Sigmoid colon (tissue), 7 donors: Measurements from ENCODE around the gene PCED1B. TPM values are rescaled to one million over a fixed set of nuclear protein-coding genes. Genes with fewer than 3 reads are reported as not detected.
A peak's percentile ranks its signal among the peaks of the same experiment; 100 is the strongest.

ENCODE experiments used
- DNase-seq: peaks from one replicate; pipeline ENCODE4 v3.0.0-alpha.2; 2019
- H3K27ac ChIP-seq, 4 donors: fragments of 200-600 bp; sonication (generic); one replicate each; pipeline ENCODE4 v1.5.1; 2016 to 2019; ENCODE audit warnings: mild to moderate bottlenecking in 1 of 4
- H3K27me3 ChIP-seq, 3 donors: fragments of 200-600 bp; sonication (generic); one replicate each; pipeline ENCODE4 v1.5.1; 2019; ENCODE audit warnings: mild to moderate bottlenecking in 1 of 3
- H3K36me3 ChIP-seq, 4 donors: fragments of 200-600 bp; sonication (generic); one replicate each; pipeline ENCODE4 v1.5.1; 2016 to 2019
- H3K4me1 ChIP-seq, 4 donors: fragments of 200-600 bp; sonication (generic); one replicate each; pipeline ENCODE4 v1.5.1; 2017 to 2019
- H3K4me3 ChIP-seq, 4 donors: fragments of 200-600 bp; sonication (generic); one replicate each; pipeline ENCODE4 v1.5.1; 2017 to 2019; ENCODE audit warnings: mild to moderate bottlenecking in 2 of 4, moderate library complexity in 1 of 4
- H3K9me3 ChIP-seq, 4 donors: fragments of 200-600 bp in 3 of 4; sonication (generic) in 3 of 4; one replicate each; pipeline versions ENCODE4 v1.5.1 to v1.6.1; 2013 to 2019
- EP300 ChIP-seq, 4 donors: sonication (generic); formaldehyde crosslinking; IDR thresholded peaks; one replicate each; pipeline ENCODE4 v1.6.1; 2017; ENCODE audit warnings: antibody characterized with exemption in 4 of 4
- POLR2A ChIP-seq, 2 donors: fragments of 450-650 bp; IDR thresholded peaks; one replicate each; pipeline ENCODE4 v1.6.1; 2016; ENCODE audit warnings: antibody characterized with exemption in 2 of 2, mild to moderate bottlenecking in 2 of 2, moderate library complexity in 2 of 2
- POLR2AphosphoS5 ChIP-seq, 4 donors: sonication (generic); formaldehyde crosslinking; IDR thresholded peaks; one replicate each; pipeline ENCODE4 v1.6.1; 2017; ENCODE audit warnings: antibody characterized with exemption in 4 of 4
- WGBS, 2 donors: extraction: QIAGEN DNeasy Blood & Tissue Kit; methylation state at CpG; one replicate each; pipeline ENCODE4 v1.1.7; 2013; 5-methylcytosine and 5-hydroxymethylcytosine counted together
- intact Hi-C: fragments of 100-400 bp; cut with DNase I; formaldehyde crosslinking; loops from one replicate; pipeline ENCODE4 v1.15.1; 2023
- polyA plus RNA-seq, 3 donors: library from polyadenylated mRNA; stranded (reverse); fragments of 200-250 nt; gene quantifications; one replicate each; pipeline ENCODE4 v1.2.3, GENCODE V29; 2013
- total RNA-seq, 4 donors: library from RNA; depleted of rRNA; stranded (reverse); fragments of >200 nt; gene quantifications; one replicate each; pipeline ENCODE4 v1.1.0, GENCODE V29; 2016
- TF ChIP-seq, protein P1 (sequence below), 4 experiments: fragments of 450-650 bp in 3 of 4; fragments of 200-600 bp in 1 of 4; IDR thresholded peaks; one replicate each; pipeline ENCODE4 v1.5.1; 2016 to 2019; ENCODE audit warnings: antibody characterized with exemption in 4 of 4, mild to moderate bottlenecking in 3 of 4, moderate library complexity in 2 of 4
- donor health status: healthy with polysubstance abuse.
- donor health status: Bipolar disorder and iron deficiency.
- donor health status: healthy.

PCED1B gene
- total and polyA plus RNA-seq, 7 donors, result 1.2 to 11.9 (median 5.7) TPM

DNA sequence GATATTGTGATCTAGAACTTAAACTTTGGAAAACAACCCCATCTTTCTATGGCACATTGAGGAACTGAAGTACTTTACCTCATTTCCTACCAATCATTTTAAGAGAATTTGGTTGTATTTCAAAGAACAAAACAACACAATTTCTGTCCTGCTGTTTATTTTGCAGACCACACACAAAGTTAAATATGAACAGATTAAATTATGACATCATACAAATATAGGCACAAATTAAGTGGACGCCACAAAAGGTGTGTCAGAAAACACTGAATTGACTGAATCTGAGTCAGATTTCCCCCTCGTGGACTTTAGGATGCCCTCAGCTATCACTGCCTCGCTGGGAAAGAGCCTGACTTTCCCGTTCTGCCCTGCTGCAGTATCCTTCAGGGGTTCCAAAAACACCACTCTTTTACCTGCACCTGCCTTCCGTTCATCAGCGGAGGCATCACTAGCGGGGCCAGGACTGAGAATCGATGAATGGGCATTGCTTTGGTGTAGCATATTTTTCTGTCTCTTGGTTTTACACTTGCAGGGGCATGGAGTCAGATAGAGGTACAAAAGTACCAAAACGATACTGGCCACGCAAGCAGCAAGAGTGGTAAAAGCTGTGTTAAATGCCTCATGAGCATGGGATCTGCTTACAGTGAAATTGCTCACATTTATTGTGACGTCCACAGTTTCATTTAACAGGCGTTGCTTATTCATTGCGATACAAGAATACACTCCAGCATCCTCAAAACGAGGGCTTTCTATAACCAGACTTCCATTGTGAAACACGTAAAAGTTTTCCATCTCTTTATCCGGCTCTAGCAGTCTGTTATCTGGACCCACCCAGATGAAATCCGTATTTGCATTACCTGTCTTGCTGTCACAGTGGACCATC is 2.0 kb upstream of the PCED1B start:
- Histone ChIP-seq H3K27ac (peak overlapping the region in 3 of 4 donors; percentile 96 to 99 (median 97)), H3K9me3 (no peaks in the 10 kb centered on the region), H3K4me1 (peaks cover 0 to 47% (median 18%) of the 10 kb centered on the region in 4 donors), H3K36me3 (no peaks in the 10 kb centered on the region), H3K27me3 (no peaks in the 10 kb centered on the region), H3K4me3 (peak overlapping the region; percentile 84 to 93 (median 90))
- TF ChIP-seq, protein P1, sequence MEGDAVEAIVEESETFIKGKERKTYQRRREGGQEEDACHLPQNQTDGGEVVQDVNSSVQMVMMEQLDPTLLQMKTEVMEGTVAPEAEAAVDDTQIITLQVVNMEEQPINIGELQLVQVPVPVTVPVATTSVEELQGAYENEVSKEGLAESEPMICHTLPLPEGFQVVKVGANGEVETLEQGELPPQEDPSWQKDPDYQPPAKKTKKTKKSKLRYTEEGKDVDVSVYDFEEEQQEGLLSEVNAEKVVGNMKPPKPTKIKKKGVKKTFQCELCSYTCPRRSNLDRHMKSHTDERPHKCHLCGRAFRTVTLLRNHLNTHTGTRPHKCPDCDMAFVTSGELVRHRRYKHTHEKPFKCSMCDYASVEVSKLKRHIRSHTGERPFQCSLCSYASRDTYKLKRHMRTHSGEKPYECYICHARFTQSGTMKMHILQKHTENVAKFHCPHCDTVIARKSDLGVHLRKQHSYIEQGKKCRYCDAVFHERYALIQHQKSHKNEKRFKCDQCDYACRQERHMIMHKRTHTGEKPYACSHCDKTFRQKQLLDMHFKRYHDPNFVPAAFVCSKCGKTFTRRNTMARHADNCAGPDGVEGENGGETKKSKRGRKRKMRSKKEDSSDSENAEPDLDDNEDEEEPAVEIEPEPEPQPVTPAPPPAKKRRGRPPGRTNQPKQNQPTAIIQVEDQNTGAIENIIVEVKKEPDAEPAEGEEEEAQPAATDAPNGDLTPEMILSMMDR (IDR thresholded peaks at IDR 0.05), result no peak
- TF ChIP-seq POLR2AphosphoS5 (IDR thresholded peaks at IDR 0.05) (no peak), EP300 (IDR thresholded peaks at IDR 0.05) (no peak), POLR2A (IDR thresholded peaks at IDR 0.05) (no peak)
- intact Hi-C loops, result no loop called here
- no peak for DNase-seq
- WGBS, 2 donors, result 85 to 88% methylated on average over 17 of the region's 17 CpGs

DNA sequence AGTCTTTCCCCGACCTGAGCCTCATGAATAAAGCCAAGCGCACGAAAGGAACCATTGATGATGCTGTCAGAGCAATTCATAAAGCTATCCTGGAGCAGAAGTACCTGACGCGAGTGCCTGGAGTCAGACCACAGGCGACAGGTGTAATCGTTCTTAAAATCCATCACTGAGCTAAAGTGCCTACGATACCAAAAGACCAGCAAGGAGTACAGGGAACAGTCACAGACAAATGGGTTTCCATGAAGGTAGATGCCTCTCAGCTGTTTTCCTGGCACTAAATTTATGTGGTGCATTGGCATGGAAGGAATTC is 1.4 kb upstream of the PCED1B start:
- Histone ChIP-seq H3K36me3 (no peaks in the 10 kb centered on the region), H3K27me3 (no peaks in the 10 kb centered on the region), H3K4me3 (peak overlapping the region; percentile 84 to 93 (median 90)), H3K9me3 (no peaks in the 10 kb centered on the region), H3K27ac (peak overlapping the region in 3 of 4 donors; percentile 96 to 99 (median 97)), H3K4me1 (peaks cover 0 to 52% (median 22%) of the 10 kb centered on the region in 4 donors)
- TF ChIP-seq EP300 (IDR thresholded peaks at IDR 0.05), result no peak
- WGBS, 2 donors, result 91 to 94% methylated on average over 8 of the region's 8 CpGs
- DNase-seq, result no peak
- intact Hi-C loops, result no loop called here

DNA sequence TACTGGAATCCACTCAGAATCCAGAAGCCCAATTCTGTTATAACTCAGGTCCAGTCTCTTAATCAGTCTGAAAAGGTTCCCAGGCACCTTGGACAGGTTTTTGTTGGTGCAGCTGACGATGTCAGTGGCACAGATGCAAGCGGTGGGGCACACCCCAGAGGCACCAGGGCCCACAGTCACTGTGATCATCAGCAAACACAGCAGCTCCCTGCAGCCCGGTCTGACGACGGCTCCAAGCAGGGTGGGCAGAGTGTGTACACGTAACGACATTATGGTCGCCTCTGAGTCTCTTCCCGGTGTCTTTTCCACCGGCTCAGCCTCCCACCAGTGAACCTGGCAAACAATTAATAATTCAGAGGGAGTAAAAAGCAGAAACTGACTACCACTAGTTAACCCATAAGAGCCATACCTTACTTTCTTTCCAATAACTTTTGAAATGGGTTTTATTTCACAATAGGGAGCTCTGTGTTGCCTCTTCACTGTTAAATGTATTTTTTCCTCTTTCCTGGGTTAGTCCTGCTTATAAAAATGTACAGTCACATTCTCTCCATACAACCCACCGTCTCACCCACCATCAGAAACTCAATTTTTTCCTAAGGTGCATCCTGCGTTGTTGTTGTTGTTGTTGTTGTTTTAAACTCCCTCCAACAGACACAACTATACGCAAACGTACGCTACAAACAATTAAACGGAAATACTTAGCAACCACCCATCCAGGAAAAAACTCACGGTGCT is 521 bp upstream of the PCED1B start:
- Histone ChIP-seq H3K36me3 (no peaks in the 10 kb centered on the region), H3K9me3 (no peaks in the 10 kb centered on the region), H3K27ac (peak overlapping the region; percentile 86 to 99 (median 96)), H3K4me3 (peak overlapping the region; percentile 84 to 93 (median 90)), H3K27me3 (no peaks in the 10 kb centered on the region), H3K4me1 (peaks cover 0 to 55% (median 30%) of the 10 kb centered on the region in 4 donors)
- WGBS, 2 donors, result 2 to 4% methylated on average over 17 of the region's 17 CpGs
- DNase-seq, result peak; percentile 87
- intact Hi-C loops, result no loop called here
- TF ChIP-seq POLR2A (IDR thresholded peaks at IDR 0.05) (peak in 1 of 2 donors; percentile 62), EP300 (IDR thresholded peaks at IDR 0.05) (no peak), POLR2AphosphoS5 (IDR thresholded peaks at IDR 0.05) (peak; percentile 73 to 88 (median 80))
- TF ChIP-seq, protein P1 (IDR thresholded peaks at IDR 0.05), result no peak

DNA sequence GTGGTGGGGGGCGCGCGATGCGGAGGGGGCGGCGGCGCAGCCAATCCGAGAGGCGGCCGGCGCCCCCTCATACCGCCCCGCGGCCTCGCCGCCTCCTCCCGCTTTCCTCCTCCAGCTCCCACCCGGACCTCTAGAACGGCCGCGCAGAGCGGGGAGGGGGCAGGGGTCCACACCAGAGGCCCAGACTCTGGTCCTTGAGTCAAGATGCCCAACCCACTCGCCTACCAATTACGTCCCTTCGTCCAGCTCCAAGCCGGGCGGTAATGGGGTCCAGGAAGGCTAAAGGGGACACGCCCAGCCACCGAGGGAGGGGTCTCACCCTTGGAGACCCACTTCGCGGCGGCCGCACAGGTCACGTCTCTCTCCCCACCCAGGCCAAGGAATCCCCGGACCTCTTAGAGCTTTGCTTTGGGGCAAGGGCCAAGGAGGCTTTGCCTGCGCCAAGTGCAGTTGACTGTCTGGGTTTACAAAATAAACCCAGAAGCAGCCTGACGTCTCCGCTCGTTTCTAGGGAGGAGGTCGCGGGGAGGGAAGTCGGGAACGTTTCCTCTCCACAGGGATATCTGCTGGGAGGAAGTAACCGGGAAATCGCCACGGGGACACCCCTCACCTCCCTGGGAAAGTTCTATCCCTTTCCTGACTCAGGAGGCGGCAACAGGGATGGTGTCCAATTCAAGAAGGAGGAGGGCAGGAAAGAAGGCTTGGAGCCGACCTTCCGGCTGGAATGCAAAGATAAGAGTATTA is 732 bp downstream of the PCED1B start:
- intact Hi-C loops, result loop anchor here (5.0 to 10.0 kb wide), 2 partner anchors 507 to 745 kb away; no protein-coding TSS in a partner anchor
- H3K27ac ChIP-seq, result peak overlapping the region; percentile 86 to 99 (median 96)
- peak; percentile 83 for DNase-seq

More for the DNA sequence above, 732 bp downstream of the PCED1B start:
- no peaks in the 10 kb centered on the region for H3K27me3 ChIP-seq
- no peak for TF ChIP-seq EP300 (IDR thresholded peaks at IDR 0.05)
- no peak for TF ChIP-seq POLR2A (IDR thresholded peaks at IDR 0.05)
- TF ChIP-seq, protein P1 (IDR thresholded peaks at IDR 0.05), result no peak
- TF ChIP-seq POLR2AphosphoS5 (IDR thresholded peaks at IDR 0.05), result peak in 3 of 4 donors; percentile 8 to 26 (median 11)
- no peaks in the 10 kb centered on the region for H3K9me3 ChIP-seq
- peak overlapping the region; percentile 84 to 93 (median 90) for H3K4me3 ChIP-seq
- WGBS, 2 donors, result 1 to 2% methylated on average over 49 of the region's 49 CpGs
- peaks cover 0 to 63% (median 42%) of the 10 kb centered on the region in 4 donors for H3K4me1 ChIP-seq
- no peaks in the 10 kb centered on the region for H3K36me3 ChIP-seq
